Stomach smooth muscle (tissue), 2 donors: ENCODE results near the gene VAV2.

Experiments used
- H3K27ac ChIP-seq: one replicate; pipeline ENCODE4 v1.7.0; 2013; ENCODE audit warnings: mild to moderate bottlenecking, low read length, inconsistent platforms
- H3K27me3 ChIP-seq, 2 donors: one replicate each; pipeline ENCODE4 v1.7.0; 2013; ENCODE audit warnings: low read length in 2 of 2; ENCODE audit not compliant: insufficient read depth in 2 of 2, control insufficient read depth in 1 of 2
- H3K36me3 ChIP-seq, 2 donors: one replicate each; pipeline ENCODE4 v1.7.0; 2013; ENCODE audit warnings: low read length in 2 of 2; ENCODE audit not compliant: control insufficient read depth in 2 of 2, insufficient read depth in 2 of 2
- H3K4me1 ChIP-seq: one replicate; pipeline ENCODE4 v1.7.0; 2013; ENCODE audit warnings: low read length; ENCODE audit not compliant: control insufficient read depth, insufficient read depth
- H3K4me3 ChIP-seq, 2 donors: one replicate each; pipeline ENCODE4 v1.7.0; 2013; ENCODE audit warnings: low read length in 2 of 2
- H3K9ac ChIP-seq, 2 donors: one replicate each; pipeline ENCODE4 v1.7.0; 2013; ENCODE audit warnings: low read length in 2 of 2, mild to moderate bottlenecking in 1 of 2
- H3K9me3 ChIP-seq, 2 donors: one replicate each; pipeline ENCODE4 v1.7.0; 2013; ENCODE audit warnings: low read length in 2 of 2; ENCODE audit not compliant: control insufficient read depth in 2 of 2
- donor health status: healthy.
- donor health status: Pancreatic carcinoma.

The VAV2 gene

DNA sequence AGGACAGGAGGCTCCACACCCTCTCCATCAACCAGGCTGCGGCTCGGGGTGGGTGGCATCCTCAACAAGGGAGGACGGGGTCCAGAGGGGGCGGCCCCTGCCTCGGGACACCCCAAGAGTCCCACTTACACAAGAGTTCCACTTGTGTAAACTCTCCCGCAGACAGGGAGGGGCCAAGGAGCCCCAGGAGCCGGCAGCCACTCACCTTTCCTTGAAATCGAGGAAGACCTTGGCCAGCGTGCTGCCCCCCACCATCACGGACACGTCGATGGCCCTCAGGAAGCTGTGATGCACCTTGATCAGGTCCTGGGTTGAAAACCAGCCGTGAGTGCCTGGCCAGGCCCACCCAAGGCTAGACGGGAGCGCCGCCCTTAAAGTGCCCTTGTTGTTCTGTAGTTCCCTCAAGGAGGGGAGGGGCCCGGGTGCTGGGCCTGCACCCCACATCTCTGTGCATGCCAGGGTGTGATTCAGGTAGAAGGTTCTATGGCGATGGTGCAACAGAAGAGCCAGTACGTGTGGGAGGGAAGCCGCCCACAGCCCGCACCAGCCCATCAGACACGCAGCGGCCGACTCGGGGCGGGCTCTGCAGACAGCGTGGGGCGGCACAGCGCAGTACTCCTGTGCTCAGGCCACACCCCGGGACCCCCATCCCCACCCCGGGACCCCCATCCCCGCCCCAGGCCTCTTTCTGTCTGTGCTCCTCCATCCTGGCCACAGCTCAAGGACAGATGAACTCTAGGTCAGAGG is 186.1 kb downstream of the VAV2 start:
- no peaks in the 10 kb centered on the region for H3K27me3 ChIP-seq
- H3K27ac ChIP-seq, result no peak overlapping the region
- H3K9ac ChIP-seq, result no peak overlapping the region
- H3K4me3 ChIP-seq, result no peak overlapping the region
- H3K36me3 ChIP-seq, result peaks cover 0 to 7% of the 10 kb centered on the region in 2 donors
- no peaks in the 10 kb centered on the region for H3K4me1 ChIP-seq
- no peaks in the 10 kb centered on the region for H3K9me3 ChIP-seq

DNA sequence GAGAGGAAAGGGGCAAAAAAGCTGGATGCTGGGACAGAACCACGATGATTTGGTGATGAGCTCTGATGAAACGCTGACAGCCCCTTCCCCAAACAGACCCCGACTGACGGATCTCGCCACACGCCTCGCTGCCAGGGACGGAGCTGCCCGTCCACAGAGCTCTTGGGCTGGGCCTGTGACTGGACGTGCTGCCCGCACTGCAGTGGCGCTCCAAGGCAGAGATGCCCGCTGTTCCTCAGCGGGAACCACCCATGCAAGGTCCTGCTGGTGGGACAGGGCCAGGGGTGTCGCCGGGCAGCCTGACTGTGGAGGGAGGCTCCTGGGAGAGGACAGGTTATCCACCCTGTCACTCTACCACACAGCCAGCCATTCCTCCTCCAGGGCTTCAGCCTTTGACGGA is 187.9 kb downstream of the VAV2 start:
- H3K27me3 ChIP-seq, result no peaks in the 10 kb centered on the region
- H3K27ac ChIP-seq, result no peak overlapping the region
- H3K9me3 ChIP-seq, result no peaks in the 10 kb centered on the region
- no peak overlapping the region for H3K9ac ChIP-seq
- H3K36me3 ChIP-seq, result peaks cover 0 to 5% of the 10 kb centered on the region in 2 donors
- H3K4me1 ChIP-seq, result no peaks in the 10 kb centered on the region
- no peak overlapping the region for H3K4me3 ChIP-seq

DNA sequence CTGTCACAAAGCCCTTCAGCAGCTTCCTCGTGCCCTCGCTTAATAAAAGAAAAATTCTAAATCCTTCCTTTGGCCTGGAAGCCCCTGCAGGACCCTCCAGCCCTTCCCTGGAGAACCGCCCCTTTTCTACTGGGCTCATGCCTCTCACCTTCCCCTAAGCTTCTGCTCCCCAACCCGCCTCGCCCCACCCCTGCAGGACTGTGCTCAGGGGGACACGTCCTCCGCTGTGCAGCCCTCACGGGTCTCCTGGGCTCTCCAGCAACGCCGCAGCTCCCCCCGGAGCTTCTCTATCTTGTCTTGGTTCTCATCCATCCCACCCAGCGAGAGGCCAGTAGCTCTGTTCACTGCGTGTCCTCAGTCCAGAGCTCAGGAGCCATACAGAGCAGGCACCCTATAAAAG is 188.4 kb downstream of the VAV2 start:
- Histone ChIP-seq H3K9ac (no peak overlapping the region), H3K36me3 (peaks cover 0 to 2% of the 10 kb centered on the region in 2 donors)

GRCh38 chr9:133803028-133803585 is 189.0 kb downstream of the VAV2 start:
- H3K9me3 ChIP-seq, result no peaks in the 10 kb centered on the region

More for the DNA sequence above, 188.4 kb downstream of the VAV2 start:
- Histone ChIP-seq H3K27ac (no peak overlapping the region), H3K9me3 (no peaks in the 10 kb centered on the region), H3K4me3 (no peak overlapping the region), H3K27me3 (no peaks in the 10 kb centered on the region), H3K4me1 (no peaks in the 10 kb centered on the region)

GRCh38 chr9:133801739-133802138 is 190.4 kb downstream of the VAV2 start:
- Histone ChIP-seq H3K4me3 (no peak overlapping the region), H3K9ac (no peak overlapping the region), H3K27ac (no peak overlapping the region), H3K9me3 (no peaks in the 10 kb centered on the region), H3K36me3 (no peaks in the 10 kb centered on the region), H3K4me1 (no peaks in the 10 kb centered on the region), H3K27me3 (no peaks in the 10 kb centered on the region)

More at GRCh38 chr9:133803028-133803585, 189.0 kb downstream of the VAV2 start:
- Histone ChIP-seq H3K36me3 (peaks cover 0 to 2% of the 10 kb centered on the region in 2 donors), H3K4me1 (no peaks in the 10 kb centered on the region), H3K27ac (no peak overlapping the region), H3K27me3 (no peaks in the 10 kb centered on the region), H3K4me3 (no peak overlapping the region), H3K9ac (no peak overlapping the region)

GRCh38 chr9:133800266-133800665 is 191.9 kb downstream of the VAV2 start:
- H3K4me3 ChIP-seq, result no peak overlapping the region
- H3K4me1 ChIP-seq, result no peaks in the 10 kb centered on the region
- H3K36me3 ChIP-seq, result no peaks in the 10 kb centered on the region
- H3K9me3 ChIP-seq, result no peaks in the 10 kb centered on the region
- no peaks in the 10 kb centered on the region for H3K27me3 ChIP-seq
- no peak overlapping the region for H3K27ac ChIP-seq
- no peak overlapping the region for H3K9ac ChIP-seq

DNA sequence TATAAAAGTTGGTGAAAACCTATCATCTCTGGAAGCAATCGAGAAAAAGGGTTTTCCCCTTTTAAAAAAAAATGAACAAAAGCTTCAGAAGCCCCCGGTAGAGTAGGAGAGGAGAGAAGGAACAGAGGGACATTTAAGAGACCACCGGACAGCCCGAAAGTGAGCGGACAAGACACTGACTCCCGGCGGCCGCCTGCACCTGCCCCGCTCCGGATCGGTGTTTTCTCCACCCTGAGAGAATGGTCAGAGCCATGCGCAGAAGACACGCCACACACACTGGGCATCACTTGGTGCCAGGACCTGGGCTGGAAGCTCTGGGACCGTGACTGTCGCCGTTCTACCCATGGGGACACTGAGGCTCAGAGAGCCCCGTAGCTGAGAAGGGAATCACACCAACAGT is 192.4 kb downstream of the VAV2 start:
- H3K4me3 ChIP-seq, result no peak overlapping the region
- H3K27ac ChIP-seq, result no peak overlapping the region
- no peaks in the 10 kb centered on the region for H3K36me3 ChIP-seq
- H3K9ac ChIP-seq, result no peak overlapping the region
- H3K9me3 ChIP-seq, result no peaks in the 10 kb centered on the region
- H3K4me1 ChIP-seq, result no peaks in the 10 kb centered on the region
- H3K27me3 ChIP-seq, result no peaks in the 10 kb centered on the region

DNA sequence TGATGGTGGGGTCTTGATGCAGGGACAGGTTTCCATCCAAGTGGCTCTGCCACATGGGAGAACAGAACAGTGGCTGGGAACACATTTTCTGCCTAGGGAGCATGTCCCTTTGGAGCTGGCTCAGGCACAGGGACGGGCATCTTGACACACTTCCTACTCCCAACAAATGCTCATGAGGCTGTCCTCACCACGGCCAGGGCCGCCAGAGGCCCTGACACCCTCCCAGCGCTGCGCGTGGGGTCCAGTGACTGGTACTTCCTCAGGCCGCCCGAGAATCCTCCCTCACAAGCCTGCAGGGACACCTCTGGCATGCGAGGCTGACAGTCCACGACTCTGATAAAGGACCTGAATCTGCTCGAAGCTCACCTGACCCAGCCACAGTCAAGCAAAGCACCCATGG is 193.0 kb downstream of the VAV2 start:
- no peak overlapping the region for H3K4me3 ChIP-seq
- no peaks in the 10 kb centered on the region for H3K36me3 ChIP-seq
- no peak overlapping the region for H3K27ac ChIP-seq
- no peaks in the 10 kb centered on the region for H3K27me3 ChIP-seq
- H3K4me1 ChIP-seq, result no peaks in the 10 kb centered on the region
- H3K9me3 ChIP-seq, result no peaks in the 10 kb centered on the region
- H3K9ac ChIP-seq, result no peak overlapping the region

- Histone ChIP-seq H3K36me3 (no peaks in the 10 kb centered on the region), H3K27me3 (no peaks in the 10 kb centered on the region), H3K9me3 (no peaks in the 10 kb centered on the region), H3K9ac (no peak overlapping the region), H3K4me1 (peaks cover 4% of the 10 kb centered on the region), H3K27ac (no peak overlapping the region), H3K4me3 (no peak overlapping the region)
Measured at GRCh38 chr9:133798160-133798559, 194.0 kb downstream of the VAV2 start.

DNA sequence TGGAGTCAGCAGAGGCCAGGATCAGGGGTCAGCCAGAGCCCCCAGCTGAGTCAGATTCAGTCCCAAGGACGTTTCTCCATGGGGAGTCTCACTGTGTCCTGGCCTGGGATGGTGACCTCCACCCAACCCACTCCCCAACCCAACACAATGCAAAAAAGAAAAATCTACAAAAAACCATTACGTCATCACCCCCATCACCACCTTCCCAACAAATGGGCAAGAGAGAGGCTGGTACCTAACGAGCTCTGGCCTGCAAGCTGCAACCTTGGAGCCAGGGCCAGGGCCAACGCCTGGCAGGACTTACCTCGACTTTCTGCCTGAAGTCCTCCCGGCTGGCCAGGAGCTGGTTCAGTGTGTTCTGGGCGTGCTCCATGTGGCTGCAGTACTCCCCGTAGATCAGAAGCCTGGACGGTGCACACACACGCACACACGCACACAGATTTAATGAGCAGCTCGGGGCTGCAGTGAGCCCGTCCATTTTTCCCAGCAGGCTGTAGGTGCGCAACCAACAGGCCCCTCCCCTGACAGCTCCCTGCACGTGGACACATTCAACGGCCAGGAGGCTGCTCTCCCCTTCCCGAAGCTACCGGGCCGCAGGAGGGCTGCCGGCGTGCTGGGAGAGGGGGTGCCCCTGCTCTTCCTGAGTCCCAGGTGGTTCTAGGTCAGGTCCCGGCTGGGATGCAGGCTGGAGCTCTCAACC is 194.6 kb downstream of the VAV2 start:
- Histone ChIP-seq H3K4me1 (peaks cover 9% of the 10 kb centered on the region), H3K27ac (no peak overlapping the region), H3K36me3 (no peaks in the 10 kb centered on the region), H3K9ac (no peak overlapping the region), H3K9me3 (no peaks in the 10 kb centered on the region), H3K27me3 (no peaks in the 10 kb centered on the region), H3K4me3 (no peak overlapping the region)

DNA sequence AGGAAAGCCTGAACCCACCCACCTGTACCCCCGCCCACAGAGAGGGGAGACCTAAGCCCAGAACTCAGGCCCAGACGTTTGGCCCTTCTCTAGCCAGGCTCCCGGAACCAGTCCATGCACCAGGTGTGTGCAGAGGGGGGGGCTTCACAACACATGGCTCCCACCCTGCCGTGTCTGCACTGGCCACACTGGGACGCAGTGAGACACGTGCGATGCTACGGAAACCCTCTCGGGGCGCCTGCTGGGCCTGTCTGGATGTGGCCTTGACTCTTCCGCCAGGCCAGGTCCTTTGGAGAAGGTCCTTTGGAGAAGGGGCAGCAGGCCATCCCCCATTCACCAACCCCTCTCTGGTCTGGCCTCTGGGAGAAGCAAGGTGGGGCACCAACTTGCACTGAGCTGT is 195.6 kb downstream of the VAV2 start:
- Histone ChIP-seq H3K27ac (no peak overlapping the region), H3K9me3 (no peaks in the 10 kb centered on the region), H3K4me3 (no peak overlapping the region), H3K4me1 (peaks cover 9% of the 10 kb centered on the region), H3K36me3 (no peaks in the 10 kb centered on the region), H3K9ac (no peak overlapping the region), H3K27me3 (no peaks in the 10 kb centered on the region)
